Left ventricle myocardium superior (tissue), 1 donor: ENCODE results near the gene DICER1. TPM values are rescaled to one million over a fixed set of nuclear protein-coding genes. Genes with fewer than 3 reads are reported as not detected.

Experiments used
- ATAC-seq: fragments of 200-7000 bp; cut with Tn5 transposase; one replicate; pipeline ENCODE4 v1.9.1; 2020; ENCODE audit warnings: mild to moderate bottlenecking, moderate library complexity
- DNase-seq: peaks from one replicate; pipeline ENCODE4 v3.0.0-alpha.2; 2020
- intact Hi-C: fragments of 100-400 bp; cut with micrococcal nuclease; formaldehyde crosslinking; loops from one replicate; pipeline ENCODE4 v1.11.0; 2022
- total RNA-seq: library from RNA; stranded (reverse); fragmentation: NEBNext Ultra II Directional; extraction: Animal tissue kit (Norgen Biotek cat#: 25700); gene quantifications from one replicate; pipeline ENCODE4 v1.2.1, GENCODE V29; 2021
- donor health status: DM: no; HTN: yes; CAD: no; lungs with severe emphysema.

Gene DICER1
- total RNA-seq, 1 donor from 2014 or later, result 23.2 TPM

DNA sequence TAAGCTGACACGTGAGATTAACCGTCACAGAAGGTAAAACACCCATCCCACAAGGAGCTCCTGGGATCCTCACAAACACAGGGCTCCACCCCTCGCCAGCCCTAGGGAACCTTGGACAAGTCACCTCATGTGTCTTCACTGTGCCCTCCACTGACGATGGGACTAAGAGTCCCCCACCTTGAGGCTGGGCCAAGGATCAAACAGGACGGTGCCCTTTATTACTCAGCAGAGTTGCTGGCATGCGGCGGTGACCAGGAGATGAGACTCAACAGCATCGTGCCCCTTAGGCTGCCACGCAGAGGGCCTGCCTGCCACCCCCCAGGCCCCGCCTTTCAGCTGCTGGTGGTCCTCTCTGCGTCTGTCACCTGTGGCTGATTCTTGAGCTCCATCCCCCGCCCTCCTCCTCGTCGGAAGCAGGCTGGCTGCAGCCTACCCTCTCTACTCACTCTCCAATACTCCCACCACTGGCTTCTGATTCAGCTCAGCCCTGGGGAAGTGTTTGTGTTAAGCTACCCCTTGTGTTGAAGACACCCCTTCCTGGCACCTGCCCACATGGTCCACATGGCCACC lies 105.2 kb downstream of the DICER1 start:
- no peak for DNase-seq
- intact Hi-C loops, result no loop called here
- no peak for ATAC-seq

DNA sequence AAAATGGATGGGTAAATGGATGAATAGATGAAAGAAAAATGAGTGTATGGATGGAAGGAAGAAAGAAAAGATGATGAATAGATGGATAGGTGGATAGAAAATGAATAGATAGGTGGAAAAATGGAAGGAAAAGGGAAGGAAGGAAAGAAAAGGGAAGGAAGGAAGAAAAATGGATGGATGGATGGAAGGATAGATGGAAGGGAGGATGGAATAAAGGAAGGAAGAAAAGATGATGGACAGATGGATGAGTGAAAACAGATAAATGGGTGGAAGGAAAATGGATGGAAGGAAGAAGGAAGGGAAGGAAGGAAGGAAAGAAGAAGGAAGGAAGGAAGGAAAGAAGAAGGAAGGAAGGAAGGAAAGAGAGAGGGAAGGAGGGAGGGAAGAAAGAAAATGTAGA lies 107.4 kb downstream of the DICER1 start:
- no peak for DNase-seq
- ATAC-seq, result no peak
- intact Hi-C loops, result no loop called here

DNA sequence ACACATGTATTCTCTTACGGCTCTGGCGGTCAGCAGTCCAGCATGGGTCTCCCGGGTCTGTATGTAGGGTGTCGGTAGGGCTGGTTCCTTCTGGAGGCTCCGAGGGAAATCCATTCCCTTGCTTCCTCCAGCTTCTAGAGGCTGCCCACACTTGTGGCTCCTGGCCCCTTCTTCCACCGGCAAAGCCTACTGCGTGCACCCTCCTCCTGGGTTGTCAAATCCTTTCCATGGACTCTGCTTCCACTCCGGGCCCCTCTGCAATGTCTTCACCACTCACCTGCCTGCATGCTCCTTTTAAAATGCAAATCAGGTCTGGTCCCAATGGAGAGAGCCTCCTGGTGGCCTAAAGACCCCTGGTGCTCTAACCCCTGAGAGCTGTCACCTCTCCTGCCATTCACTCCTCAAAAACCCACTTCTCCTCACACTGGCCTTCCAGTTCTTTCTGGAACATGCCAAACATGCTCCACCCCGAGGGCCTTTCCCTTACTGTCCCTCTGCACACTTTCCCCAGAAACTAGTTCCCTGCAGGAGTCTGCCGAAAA lies 108.5 kb downstream of the DICER1 start:
- intact Hi-C loops, result no loop called here
- ATAC-seq (no peak), DNase-seq (no peak)

DNA sequence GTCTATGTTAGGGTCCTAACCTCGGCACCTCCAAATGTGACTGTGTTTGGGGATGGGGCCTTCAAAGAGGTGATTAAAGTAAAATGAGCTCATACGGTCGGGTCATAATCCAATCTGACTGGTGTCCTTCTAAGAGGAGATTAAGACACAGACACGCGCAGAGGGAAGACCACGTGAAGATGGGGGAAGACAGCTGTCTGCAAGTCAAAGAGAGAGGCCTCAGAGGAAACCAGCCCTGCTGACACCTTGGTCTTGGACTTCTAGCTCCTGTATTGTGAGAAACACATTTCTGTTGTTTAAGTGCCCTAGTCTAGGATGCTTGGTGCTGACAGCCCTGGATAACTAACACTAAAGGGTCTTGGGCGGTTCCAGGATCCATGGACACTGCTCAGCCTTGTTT lies 109.6 kb downstream of the DICER1 start:
- intact Hi-C loops, result no loop called here
- ATAC-seq (no peak), DNase-seq (no peak)

DNA sequence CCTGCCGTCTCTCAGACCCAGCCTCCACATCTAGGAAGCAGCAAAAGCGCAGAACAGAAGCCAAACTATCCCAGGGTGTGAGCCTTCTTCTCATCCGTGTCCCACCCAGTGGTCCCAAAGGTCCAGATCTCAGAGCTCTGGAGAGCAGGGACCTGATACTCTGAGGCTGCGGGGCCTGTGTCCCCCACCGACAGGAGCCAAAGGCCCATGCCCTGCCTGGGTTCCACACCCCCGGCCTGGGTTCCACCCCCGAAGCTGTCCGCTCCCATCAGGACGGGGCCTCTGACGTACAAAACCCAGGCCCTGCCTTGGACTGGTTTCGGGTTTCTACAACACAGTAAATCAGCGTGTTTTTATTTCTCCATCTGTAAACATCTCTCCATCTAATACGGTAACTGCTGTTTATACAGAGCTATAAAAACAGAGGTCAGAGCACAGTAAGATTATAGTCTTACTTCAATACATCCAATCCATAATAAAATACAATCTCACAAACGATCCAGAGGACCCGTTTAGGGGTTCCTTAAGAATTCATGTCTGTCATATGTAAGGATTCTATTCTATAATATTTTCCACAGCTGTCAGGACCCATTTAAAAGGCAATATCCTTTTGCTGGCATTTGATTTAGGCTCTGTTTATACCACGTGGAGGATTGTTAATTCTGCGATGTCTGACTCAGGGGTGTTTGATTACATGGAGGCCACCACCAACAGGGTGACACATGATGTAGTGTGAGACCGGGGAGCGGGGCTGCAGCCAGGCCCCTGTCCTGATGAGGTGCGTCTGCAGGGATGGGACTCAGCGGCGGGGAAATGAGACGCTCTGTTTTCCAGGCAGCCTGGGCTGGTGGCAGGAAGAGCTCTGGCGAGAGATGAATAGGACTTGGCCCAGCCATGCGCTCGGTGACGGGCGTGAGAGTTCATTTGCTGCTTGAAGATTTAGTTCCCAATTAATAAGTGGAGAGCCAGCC lies 110.3 kb downstream of the DICER1 start:
- intact Hi-C loops, result no loop called here
- DNase-seq, result no peak
- no peak for ATAC-seq

DNA sequence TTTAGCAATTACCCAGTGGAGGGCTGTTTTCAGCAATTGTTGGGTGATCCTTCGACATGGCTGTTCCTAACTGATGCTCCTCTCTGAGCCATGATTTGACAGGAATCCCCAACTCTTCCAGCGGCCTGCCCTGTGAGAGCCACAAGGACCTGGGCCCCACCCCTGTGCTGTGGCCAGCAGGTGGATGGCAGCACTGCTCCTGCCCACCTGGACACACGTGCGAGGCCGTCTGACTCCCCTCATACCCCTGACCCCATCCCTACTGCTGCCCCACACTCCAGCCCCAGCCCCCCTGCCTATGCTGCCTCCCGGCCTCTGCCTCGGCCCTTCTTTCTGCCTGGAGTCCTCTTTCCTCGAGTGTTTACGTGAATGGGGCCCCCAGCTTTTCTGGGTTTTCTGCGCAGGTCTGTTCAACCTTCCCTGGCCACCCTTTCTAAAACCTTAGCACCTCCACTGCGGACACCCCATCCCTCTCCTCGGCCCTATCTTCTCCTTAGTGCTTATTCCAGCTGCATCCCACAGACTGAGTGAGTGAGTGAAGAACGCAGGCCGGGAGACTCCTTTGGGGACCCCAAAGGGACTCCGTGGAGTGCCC lies 111.4 kb downstream of the DICER1 start:
- ATAC-seq (no peak), DNase-seq (no peak)
- intact Hi-C loops, result no loop called here

DNA sequence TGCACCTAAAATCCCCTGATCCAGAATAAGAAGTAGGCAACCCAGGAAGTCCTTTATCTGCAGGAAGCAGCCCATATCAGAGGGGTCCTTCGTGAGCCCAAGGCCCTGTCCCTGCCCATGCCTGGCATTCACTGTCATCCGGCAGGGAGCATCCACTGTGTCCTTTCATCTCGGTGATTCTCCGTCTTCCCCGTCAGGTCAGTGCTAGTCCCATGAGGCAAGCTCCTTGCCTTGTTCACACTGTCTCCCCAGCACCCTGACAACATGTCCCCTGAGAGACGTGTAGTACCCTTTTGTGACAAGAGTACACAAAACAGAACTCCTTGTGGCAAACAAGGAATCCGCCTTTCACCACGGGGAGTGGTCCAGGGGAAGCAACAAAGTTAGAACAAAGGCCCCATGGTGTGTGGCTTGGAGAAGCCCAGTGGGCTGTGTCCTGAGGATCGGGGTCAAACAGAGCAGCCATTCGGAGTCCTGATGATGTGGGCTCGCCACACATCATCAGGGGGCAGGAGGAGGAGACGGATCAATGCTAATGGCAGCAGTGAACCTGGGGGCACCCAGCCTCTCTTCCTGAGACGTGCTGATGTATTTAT lies 112.1 kb downstream of the DICER1 start:
- intact Hi-C loops, result no loop called here
- ATAC-seq, result no peak
- no peak for DNase-seq

DNA sequence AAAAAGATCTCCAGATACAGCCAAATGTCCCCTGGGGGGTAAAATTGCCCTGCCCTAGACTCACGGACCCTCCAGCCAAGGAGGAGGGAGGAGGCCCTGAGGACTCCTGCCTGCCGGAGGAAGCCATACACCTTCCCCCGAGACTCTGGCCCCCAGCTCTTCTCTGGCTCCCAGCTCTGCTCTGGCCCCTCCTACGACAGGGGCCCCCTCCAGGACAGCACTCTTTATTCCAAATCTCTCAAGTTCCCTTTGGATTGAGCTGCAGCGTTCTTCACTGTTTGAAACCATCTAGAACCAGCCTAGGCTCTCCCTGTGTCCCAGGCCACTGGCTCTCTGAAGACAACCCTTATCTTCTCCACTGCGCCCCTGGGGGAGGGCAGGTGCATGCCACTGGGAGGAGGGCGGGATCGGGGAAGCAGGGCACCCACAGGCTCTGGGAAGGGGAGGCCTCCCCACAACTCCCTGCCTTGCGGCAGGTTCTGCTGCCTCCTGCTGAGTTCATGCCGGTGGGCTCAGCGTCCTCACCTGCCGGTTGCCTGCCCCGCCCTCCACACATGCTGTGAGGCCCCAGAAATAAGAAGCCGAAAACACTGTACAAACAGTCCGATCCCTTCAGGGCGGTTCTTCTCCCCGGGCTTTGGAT lies 112.7 kb downstream of the DICER1 start:
- ATAC-seq, result no peak
- intact Hi-C loops, result no loop called here
- no peak for DNase-seq

DNA sequence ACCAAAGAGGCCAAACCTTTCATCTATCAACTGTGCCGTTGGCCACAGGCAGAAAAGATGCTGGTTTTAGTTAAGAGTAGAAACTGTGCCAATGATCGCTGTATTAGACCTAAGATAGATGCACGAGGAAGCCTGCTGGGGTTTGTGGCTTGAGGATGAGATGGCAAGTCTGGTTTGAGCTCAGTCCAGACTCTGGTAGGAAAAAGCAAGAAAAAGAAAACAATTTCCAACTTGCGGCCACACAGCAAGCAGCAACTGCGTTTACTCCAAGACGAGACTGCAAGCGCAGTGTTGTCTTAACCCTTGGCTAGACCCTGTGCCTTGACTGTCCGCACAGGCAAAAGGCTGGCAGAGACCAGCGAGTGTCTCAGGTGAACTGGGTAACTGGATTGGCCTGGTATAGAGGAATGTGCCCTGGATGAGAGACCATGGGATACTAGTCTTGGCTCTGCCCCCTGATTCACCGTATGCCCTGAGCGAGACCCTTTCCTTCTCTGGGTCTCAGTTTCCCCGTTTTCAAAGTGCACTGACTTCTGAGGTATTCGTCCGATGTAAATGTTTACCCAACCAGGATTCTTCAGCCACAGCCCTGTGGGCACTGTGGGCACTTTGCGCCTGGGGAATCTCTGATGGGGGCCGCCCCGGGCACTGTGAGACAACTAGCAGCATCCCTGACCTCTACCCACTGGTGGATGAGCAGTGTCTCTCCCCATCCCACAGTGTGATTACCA lies 113.4 kb downstream of the DICER1 start:
- intact Hi-C loops, result no loop called here
- DNase-seq, result no peak

DNA sequence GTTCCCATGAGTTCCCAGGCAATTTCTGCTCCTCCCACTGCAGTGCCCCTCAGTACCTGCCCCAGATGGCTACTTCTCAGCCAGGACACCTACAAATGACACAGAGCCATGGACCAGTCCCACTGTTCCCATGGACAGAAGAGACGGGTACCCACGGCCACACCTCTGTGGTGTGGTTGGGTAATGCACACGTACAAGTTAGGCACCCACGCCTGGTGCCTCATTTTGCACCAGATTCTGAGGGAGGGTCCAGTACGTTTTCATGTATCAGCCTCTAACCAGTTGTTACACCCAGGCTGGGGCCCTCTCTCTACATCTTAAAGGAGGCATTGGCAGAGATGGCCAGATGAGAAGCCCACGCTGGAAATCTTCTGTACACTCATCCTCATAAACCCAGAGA lies 114.0 kb downstream of the DICER1 start:
- DNase-seq, result no peak
- no peak for ATAC-seq
- intact Hi-C loops, result no loop called here

More for the DNA sequence above, 113.4 kb downstream of the DICER1 start:
- no peak for ATAC-seq

DNA sequence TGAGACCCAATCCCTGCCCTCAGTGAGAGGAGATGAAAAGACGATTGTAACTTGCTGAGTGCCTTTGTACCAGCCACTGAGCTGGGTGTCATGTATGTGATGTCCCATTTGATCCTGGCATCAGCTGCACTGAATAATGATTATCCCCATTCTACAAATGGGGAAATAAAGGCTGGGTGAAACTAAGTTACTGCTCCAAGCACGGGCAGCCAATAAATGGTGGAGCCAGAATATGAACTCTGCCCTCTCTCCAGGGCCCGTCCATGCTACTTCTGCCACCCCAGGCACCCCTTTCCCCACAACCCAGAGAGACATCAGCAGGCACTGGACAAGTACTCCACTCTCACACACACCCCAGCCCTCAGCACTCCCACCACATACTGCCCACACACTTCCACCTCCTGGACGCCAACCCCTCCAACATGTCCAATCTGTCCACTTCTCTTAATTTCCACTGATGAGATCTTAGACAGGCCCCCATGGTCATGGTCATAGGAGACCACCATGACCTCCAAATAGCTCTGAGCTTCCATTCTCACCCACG lies 115.8 kb downstream of the DICER1 start:
- intact Hi-C loops, result no loop called here
- DNase-seq, result no peak
- ATAC-seq, result no peak

DNA sequence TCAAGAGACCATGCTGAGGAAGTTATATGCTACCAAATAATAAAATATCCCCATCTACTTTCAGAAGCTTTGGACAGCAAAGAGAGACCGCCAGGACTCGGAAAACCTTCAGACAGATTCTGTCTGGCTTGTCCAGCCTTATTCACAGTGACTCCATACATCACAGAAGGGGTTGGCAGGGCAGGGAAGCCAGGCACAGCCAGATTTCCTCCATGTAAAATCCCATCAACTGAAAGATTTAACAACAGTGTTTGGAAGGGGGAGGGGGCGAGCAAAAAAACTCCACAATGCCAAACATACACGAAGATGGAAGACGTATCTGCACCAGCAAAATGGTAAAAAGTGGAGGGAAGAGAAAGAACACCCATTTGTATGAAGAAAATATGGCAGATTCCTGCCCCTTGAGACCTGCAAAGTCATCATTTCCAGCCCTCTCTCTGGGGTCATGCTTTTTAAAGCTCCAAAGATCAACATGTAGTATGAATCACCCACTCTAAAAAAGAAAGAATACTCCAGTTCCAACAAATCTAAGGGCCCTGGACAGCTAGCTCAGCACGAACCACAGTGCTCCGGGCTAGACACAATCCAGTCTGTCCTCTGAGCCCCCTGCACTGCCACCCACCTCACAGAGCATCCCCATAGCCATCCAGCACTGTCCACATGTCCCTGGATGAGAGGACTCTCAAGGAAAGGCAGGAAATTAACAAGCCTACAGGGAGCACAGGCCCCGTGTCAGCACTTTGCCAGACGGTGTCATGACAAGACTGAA lies 116.4 kb downstream of the DICER1 start:
- intact Hi-C loops, result no loop called here
- ATAC-seq, result no peak
- DNase-seq, result no peak

DNA sequence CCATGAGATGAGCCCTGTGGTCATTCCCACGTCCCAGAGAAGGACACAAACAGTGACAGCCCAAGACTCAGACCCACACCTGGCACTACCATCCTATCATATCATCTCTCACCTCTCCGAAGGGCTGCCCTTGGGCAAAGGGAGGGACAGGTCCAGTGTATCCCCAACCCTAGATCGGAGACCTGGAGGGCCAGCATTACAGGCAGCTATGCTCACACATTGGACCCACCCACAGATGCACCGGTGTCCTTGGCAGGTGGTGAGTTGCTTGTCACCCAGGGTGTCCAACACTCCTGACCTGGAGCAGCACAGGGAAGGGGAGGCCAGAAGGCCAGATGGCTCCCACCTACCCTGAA lies 117.4 kb downstream of the DICER1 start:
- intact Hi-C loops, result no loop called here
- no peak for ATAC-seq
- no peak for DNase-seq

DNA sequence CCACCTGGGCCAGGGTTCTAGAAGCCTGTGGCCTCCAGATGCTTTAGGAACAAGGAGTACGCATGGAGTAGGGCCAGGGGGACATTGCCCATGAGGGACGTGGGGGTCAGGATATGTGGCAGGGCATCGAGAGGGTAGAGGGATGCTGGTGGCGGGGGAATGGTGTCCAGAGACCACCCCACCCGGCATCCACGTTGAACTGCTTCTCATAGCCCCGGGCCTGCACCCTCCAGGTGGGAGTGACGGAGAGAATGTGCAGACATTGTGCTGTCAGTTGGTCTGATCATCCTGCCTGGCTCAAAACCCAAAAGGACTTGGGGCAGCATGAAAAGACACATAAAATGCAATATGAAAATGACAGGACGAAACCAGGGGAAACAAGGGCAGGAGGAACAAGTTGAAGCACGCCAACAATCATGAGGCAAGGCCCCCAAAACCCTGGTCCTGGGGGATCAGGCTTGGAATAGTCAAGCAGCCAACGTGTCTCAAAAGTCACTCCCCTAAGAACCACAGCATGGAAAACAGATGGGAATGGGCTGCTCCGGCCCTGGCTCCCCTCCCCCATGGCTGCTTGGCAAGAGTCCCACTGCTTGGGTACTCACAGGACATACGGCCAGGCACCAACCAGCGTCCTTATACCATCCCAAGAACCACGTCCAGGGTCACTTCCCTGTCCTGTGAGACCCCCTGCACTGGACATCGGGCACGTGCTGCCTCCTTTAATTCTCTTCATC lies 117.9 kb downstream of the DICER1 start:
- ATAC-seq (no peak), DNase-seq (no peak)
- intact Hi-C loops, result no loop called here

DNA sequence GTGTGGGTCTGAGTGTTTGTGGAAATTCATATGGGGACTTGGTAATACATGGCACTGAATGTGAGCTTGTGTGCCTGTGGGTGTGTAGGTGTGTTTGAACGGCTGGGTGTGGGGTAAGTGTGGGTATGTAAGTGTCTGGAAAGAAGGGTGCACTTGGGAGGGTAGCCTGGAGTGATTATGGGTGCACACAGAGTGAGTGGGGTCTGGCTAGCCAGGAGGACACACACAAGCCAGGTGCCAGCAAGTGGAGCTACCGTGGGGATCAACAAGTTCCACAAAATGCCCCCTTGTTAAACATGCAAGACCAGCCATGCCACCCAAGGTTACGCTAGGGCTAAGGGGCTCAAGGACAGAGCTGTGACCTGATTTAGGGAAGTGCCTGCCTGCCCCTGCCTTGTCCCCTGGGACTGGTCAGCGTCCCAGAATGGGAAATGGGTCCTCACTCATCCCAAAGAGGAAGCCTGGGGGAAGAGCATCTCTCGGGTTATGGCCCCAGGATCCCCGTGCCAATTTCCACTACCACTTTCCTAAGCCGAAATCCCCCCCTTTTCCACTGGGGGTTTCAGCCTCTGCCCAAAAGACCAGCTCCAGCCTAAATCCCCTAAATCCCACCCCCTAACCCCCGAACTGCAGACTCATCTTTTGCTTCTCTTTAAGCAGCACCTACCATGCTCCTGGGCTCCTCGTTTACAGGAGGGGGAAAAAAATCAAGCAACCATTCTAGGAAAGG lies 118.6 kb downstream of the DICER1 start:
- DNase-seq (no peak), ATAC-seq (no peak)
- intact Hi-C loops, result no loop called here

DNA sequence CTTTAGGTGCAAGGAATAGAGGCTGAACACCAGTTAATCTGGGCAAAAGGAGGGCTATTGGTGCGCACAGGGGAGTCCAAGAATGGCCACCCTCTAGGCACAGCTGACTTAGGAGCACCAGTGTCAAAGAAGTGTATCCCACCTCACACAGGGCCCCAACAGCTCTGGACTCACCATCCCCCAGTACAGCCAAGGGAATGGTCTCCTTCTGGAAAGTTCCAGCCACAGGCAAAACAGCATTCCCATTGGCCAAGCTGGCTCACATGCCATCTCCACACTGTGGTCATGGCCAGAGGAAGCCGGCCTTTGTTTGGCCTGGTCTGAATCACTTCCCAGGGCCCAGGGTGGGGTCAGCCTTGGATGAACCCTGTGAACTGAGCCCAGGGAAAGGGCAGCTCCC lies 120.1 kb downstream of the DICER1 start:
- ATAC-seq (no peak), DNase-seq (no peak)
- intact Hi-C loops, result no loop called here
